NCI-H748 treated with DMSO at 0.1 percent for 48 hours (cell line): ENCODE results near the gene POU2AF3.

Experiments used
- DNase-seq: peaks from one replicate; lab custom pipeline; 2025; lab: John Stamatoyannopoulos, UW

The POU2AF3 gene

GRCh38 chr11:111353776-111354600, 55.6 kb downstream of the POU2AF3 start:
- DNase-seq: no peak

GRCh38 chr11:111354601-111354891, 56.2 kb downstream of the POU2AF3 start:
- DNase-seq: no peak

- no peak for DNase-seq
Measured at GRCh38 chr11:111355101-111355500, 56.8 kb downstream of the POU2AF3 start.

- peak; percentile 56 for DNase-seq
Measured at GRCh38 chr11:111355956-111356659, 57.8 kb downstream of the POU2AF3 start.

GRCh38 chr11:111356660-111357048, 58.3 kb downstream of the POU2AF3 start:
- DNase-seq: no peak

- no peak for DNase-seq
Measured at GRCh38 chr11:111357150-111358037, 59.0 kb downstream of the POU2AF3 start.
